T-helper 1 cell (primary cell): Measurements from ENCODE around the gene LSP1.

ENCODE experiments used
- DNase-seq, 5 donors: peaks; one replicate each; pipeline ENCODE4 v3.0.0-alpha.2; 2012 to 2020

The LSP1 gene

DNA sequence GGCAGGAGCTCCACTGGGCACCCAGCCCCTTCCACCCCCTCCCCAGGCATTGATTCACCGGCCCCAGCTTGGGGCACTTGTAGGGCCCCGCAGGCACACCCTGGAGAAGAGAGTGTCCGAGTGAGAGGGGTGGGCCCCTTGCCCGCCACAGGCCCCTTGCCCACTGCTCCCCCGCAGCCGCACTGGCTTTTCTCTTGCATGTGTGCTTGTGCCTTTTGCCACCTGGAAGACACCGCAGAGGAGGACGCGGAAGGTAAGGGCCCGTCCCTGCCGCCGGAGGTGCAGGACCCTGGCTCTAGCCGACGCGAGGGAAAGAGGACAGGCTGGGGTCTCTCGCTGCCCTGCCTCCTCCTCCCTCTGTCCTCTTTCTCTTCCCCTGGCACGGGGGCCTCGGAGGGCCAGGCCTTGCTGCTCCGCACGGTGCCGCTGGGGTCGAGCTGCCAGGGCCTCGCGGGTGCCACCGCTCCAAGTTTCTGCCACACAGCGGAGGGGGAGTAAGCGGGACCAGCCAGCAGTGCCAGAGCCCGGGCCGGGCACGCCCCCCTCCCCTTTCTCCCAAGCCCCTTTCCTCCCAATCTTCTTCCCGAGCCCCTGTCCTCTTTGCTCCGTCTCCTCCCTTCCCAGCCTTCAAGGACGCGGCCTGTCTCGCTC lies 76.1 kb downstream of the LSP1 start:
- DNase-seq: no peak

DNA sequence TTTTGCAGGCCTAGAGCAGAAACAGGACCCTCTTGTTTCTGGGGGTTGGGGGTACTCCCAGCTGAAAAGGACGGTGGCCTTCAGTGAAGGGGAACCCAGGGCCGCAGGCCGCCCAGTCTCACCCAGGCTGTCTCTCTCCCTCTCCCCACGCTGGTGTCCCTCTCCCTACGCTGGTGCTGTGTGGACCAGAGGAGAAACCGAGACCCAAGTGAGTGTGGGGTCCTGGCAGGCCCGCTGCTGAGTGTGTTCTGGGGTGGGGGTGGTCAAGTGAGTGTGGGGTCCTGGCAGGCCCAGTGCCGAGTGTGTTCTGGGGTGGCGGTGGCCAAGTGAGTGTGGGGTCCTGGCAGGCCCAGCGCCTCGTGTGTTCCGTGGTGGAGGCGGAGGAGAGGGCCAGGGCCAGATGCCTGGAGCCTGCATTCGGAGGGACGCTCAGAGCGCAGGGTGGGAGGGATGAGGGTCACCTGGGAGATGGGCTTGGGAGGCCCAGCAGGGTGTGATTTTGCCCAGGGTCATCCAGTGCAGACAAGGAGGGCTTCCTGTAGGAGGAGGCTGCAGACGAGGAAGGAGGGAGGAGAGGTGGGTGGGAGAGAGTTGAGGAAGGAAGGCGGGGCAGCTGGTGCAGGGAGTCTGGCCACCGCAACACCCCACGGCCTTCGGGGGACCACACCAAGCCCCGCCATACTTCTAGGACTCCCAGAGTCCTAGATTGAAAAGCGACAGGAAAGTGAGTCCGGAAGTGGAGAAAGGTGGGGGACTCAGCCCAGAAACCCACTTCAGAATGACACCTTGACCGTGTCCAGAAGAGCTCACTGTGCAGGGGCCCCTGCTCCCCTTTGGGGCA lies 77.0 kb downstream of the LSP1 start:
- DNase-seq: peak in 1 of 5 donors; percentile 7

DNA sequence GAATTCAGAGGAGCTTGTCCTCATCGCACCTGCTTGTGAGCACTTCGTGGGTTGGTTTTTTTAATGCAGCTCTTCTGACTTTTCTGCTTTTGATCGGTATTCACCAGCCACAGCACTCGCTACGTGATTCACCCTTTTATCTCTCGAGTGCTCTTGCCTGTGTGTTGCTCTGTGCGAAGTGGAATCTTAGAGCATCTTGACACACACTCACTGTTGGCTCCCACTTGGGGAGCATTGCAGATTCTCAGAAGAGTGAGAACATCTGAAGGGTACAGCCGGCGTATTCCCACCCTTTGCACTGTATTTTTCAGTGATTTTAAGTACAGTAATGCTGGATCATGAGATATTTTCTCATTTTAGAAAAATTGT lies 77.6 kb downstream of the LSP1 start:
- DNase-seq: peak in 1 of 5 donors; percentile 7

GRCh38 chr11:1931341-1932104 lies 78.6 kb downstream of the LSP1 start:
- DNase-seq: no peak

DNA sequence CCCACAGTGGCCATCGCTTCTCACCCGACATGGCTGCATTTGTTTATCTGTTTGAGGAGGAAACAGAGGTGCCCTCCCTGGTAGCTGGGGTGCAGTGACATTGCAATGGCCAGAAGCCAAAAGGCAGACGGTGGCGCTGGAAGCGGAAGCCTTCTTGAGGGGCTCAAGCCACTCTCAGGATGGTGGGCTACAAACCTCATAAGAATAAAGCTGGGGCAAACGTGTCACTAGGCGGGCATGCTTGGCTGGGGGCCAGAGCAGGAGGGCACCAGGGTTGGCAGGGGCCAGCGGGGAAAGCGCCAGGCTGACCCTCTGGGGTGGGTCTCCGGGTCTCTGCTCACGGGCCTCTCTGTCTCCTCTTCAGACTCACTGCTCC lies 79.2 kb downstream of the LSP1 start:
- peak in 1 of 5 donors; percentile 2 for DNase-seq

- no peak for DNase-seq
Measured at GRCh38 chr11:1932681-1933080, 79.8 kb downstream of the LSP1 start.

- DNase-seq: peak in 1 of 5 donors; percentile 7
Measured at GRCh38 chr11:1933416-1934334, 80.8 kb downstream of the LSP1 start.

GRCh38 chr11:1934335-1935155 lies 81.7 kb downstream of the LSP1 start:
- peak in 1 of 5 donors; percentile 4 for DNase-seq

DNA sequence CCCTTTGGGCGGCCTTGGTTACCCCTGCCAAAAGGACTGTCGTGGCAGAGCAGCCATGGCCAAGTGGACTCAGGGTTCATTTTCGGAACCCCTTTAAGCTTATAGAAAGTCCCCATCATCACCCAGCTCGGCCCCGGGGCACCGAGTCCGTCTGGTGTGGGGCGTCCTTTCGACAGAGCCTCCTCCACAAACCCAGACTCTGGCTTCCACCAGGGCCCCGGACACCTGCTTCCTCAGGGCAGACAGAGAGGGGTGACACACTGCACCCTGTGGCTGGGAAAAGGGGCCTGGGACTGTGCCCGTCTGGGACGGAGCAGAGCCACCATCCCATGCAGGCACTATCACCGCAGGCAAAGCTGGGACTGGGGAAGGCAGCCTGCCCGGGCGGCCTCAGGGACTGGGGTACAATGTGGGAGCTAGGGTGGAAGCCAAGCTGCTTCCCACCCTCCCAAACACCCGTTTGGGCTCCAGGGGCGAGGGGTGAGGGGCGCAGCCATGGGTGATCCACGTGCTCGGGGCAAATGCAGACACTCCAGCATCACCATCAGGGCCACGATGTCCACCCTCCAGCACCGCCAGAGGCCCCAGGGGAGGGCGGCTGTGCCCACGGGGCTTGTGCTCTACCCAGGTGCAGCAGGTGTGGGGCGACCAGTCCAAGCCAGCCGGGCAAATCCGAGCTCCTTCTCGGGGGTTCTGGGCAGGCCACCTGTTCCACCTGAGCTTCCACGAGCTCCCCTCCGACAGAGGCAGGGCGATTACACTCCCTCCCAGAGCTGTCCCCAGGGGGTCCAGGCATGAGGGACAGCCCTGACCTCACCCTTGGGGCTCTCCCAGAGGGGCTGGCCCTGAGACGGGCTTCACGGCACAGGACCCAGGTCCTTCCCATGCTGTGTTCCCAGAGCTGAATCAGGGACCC lies 82.5 kb downstream of the LSP1 start:
- peak in 1 of 5 donors; percentile 7 for DNase-seq

GRCh38 chr11:1936072-1936780 lies 83.3 kb downstream of the LSP1 start:
- DNase-seq: no peak

DNA sequence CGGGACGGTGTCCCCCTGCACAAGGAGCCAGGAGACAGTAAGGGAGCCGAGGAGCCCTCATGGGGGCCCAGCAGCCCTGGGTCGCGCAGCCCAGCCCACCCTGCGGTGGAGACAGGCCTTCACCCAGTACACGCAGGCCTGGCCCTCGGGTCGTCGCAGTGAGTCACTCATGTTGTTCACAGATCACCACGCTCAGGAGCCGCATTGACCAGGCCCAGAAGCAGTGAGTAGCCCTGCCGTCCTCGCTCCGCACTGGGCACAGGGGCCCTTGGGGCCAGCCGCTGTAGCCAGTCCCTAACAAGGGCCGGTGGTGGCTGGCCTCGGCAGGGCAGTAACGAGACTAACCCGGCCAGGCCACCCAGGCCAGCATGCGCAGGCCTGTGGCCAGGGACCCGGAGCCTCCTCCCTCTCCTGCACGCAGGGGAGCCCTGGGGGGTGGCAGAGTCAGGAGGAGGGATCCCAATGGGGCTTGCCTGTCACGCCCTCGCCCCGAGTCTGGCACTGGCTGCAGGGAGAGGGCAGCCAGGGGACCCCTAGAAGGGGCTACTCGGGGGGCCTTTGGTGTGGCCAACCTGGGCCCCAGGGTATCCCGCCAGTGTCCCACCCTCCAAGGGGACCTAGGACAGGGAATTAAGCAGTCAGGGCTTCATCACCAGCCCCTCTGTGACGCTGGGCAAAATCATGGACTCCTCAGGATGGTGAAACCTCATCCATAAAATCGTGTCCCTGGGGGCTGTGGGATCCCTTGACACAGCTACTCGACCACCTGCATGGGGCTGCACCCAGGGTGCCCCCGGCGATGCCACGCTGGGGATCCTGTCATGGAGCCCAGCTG lies 84.1 kb downstream of the LSP1 start:
- peak in 1 of 5 donors; percentile 9 for DNase-seq

- DNase-seq: peak in 1 of 5 donors; percentile 8
Measured at GRCh38 chr11:1937616-1938342, 84.9 kb downstream of the LSP1 start.

DNA sequence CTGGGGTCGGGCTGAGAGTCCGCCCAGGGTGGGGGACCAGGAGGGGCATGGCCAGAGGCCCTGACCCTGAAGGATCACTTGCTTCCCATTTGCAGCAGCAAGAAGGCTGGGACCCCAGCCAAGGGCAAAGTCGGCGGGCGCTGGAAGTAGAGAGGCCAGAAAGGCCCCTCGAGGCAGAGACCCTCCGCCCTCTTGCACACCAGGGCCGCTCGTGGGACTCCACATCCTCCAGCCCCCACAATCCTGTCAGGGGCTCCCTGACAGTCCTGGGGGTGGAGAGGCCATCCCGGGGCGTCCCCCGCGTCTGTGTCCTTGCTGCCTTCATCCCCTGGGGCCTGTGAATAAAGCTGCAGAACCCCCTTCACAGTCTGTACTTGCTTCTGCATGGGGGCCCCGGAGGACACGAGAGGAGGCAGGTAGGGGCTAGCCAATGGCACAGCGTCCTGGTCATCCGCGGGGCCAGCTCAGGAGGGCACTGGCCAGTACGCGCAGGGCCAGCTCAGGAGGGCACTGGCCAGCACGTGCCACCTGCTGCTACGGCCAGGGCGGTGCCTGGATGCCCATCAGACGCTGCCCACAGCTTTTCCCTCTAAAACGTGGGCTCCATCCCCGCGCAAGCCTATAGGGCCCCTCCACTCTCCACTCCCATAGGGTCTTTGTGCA lies 85.6 kb downstream of the LSP1 start:
- peak in 1 of 5 donors; percentile 8 for DNase-seq

- DNase-seq: peak in 1 of 5 donors; percentile 6
Measured at GRCh38 chr11:1939006-1939625, 86.2 kb downstream of the LSP1 start.

- DNase-seq: peak in 1 of 5 donors; percentile 1
Measured at GRCh38 chr11:1939788-1940187, 86.9 kb downstream of the LSP1 start.
